ENCODE results near the gene YES1.

- TF ChIP-seq GATA2 (IDR thresholded peaks at IDR 0.05; ENCODE audit: low read depth, low read length) (no peak), GATA3 (IDR thresholded peaks at IDR 0.05; ENCODE audit: low read depth, low read length) (no peak)
Observed at GRCh38 chr18:824179-824578, 12.1 kb upstream of the YES1 start.

All from SH-SY5Y (cell line).